Measurements from ENCODE around the gene IARS2. TPM values are rescaled to one million over a fixed set of nuclear protein-coding genes. Genes with fewer than 3 reads are reported as not detected.

Gene IARS2
- total RNA-seq, 4 donors from 2014 or later, result 62.3 to 87.6 (median 79.2) TPM

DNA sequence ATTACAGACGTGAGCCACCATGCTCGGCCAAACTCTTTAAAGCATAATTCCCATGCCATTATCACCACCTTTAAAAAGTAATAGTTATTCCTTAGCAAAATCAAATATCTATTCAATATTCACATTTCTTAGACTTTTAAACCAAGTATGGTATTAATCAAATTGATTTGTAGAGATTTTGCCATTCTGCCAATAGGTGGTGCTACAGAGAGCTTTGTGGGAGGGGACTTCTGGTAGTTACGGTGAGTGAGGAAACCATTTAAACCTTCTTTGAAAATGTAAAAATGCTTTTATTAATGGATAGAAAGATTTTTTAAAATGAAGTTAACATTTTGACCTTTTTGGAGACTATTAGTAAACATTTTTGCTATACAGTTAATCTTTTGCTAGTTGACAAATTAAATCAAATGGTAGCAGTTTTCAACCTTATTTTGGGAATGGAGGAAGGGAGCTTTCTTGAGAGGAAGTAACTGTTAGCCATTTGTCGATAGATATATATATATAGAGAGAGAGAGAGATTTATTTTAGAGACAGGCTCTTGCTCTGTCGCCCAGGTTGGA lies 19.3 kb downstream of the IARS2 start:
- TF ChIP-seq POLR2A (IDR thresholded peaks at IDR 0.05), result no peak
- TF ChIP-seq, protein P1, sequence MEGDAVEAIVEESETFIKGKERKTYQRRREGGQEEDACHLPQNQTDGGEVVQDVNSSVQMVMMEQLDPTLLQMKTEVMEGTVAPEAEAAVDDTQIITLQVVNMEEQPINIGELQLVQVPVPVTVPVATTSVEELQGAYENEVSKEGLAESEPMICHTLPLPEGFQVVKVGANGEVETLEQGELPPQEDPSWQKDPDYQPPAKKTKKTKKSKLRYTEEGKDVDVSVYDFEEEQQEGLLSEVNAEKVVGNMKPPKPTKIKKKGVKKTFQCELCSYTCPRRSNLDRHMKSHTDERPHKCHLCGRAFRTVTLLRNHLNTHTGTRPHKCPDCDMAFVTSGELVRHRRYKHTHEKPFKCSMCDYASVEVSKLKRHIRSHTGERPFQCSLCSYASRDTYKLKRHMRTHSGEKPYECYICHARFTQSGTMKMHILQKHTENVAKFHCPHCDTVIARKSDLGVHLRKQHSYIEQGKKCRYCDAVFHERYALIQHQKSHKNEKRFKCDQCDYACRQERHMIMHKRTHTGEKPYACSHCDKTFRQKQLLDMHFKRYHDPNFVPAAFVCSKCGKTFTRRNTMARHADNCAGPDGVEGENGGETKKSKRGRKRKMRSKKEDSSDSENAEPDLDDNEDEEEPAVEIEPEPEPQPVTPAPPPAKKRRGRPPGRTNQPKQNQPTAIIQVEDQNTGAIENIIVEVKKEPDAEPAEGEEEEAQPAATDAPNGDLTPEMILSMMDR (IDR thresholded peaks at IDR 0.05), result no peak
- no peak overlapping the region for H3K4me3 ChIP-seq (ENCODE audit: low read depth, poor library complexity, severe bottlenecking)
- WGBS, 2 donors, result 71 to 84% methylated on average over 5 of the region's 5 CpGs
- intact Hi-C loops (cut with DNase I; ENCODE audit: low total_unique reads), result no loop called here
- DNase-seq (ENCODE audit: low spot score in 2 of 2), result no peak

DNA sequence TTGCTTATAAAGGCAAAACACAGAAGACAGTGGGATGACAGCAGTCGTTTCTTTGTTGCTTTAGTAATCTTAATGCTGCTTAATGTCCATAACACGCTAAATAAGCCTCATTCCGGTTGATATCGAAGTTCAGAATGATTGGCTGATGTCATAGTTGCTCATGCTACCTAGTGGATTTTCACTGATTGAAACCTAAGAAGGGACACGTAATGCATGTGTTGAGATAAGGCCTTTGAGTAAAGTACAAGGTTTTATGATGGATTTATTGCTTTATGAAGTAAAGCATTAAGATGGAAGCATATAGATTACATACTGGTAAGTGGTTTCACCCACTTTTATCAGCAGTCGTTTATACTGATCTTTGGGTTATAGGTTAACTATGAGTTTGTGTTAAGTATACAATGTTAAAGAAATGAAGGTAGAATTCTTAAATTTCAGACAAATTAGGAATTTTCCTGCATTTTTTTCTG lies 25.1 kb downstream of the IARS2 start:
- 86 to 90% methylated on average over 6 of the region's 6 CpGs for WGBS, 2 donors
- no peak for TF ChIP-seq POLR2A (IDR thresholded peaks at IDR 0.05)
- TF ChIP-seq, protein P1 (IDR thresholded peaks at IDR 0.05), result no peak
- intact Hi-C loops (cut with DNase I; ENCODE audit: low total_unique reads), result no loop called here
- DNase-seq (ENCODE audit: low spot score in 2 of 2), result no peak
- no peak overlapping the region for H3K4me3 ChIP-seq (ENCODE audit: low read depth, poor library complexity, severe bottlenecking)

DNA sequence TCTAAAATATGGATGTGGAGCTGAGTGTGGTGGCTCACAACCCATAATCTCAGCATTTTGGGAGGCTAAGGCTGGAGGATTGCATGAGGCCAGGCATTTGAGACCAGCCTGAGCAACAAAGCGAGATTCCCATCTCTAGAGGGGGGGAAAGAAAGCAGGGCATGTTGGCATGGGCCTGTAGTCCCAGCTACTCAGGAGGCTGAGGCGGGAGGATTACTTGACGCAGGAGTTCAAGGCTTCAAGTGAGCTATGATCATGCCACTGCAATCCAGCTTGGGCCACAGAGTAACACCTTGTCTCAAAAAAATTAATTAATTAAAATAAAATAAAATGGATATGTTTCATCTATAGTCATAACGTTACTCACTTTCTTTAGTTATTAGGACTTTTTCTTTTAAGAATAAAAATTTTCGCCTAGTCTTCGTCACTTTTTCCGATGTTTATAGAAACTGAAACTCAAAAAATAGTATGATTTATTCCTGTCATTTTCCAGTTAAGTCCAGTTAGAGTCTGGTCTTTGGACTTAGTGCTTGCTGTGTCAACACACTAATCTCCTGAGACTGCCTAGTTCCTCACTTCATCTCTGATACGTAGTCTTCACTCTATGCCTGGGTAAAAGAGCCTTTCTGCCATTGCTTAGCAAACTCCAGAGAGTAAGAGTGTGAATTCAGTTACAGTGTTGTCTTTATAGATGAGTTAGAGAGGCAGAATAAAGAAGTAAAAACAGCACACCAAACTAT lies 28.0 kb downstream of the IARS2 start:
- intact Hi-C loops (cut with DNase I; ENCODE audit: low total_unique reads), result no loop called here
- no peak overlapping the region for H3K4me3 ChIP-seq (ENCODE audit: low read depth, poor library complexity, severe bottlenecking)
- WGBS, 2 donors, result 88 to 91% methylated on average over 8 of the region's 8 CpGs
- no peak for DNase-seq (ENCODE audit: low spot score in 2 of 2)
- no peak for TF ChIP-seq POLR2A (IDR thresholded peaks at IDR 0.05)
- TF ChIP-seq, protein P1 (IDR thresholded peaks at IDR 0.05), result no peak

DNA sequence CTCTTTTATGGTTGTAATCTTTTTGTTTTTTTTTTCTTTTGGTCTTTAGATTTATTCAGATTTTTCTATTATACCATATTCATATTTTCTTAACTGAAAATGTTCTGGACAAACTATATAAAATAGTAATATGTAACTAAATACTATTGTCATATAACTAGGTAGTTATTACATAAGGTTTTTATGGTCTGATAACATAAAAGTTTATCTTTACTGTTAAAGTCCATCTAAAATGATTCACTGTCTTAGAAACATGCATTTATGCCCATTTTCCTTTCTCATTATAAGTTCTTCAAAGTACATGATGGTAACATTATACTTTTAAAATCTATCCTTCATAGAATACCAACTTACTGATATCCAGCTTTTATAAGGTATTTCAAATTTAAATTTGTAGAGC lies 29.1 kb downstream of the IARS2 start:
- DNase-seq (ENCODE audit: low spot score in 2 of 2), result no peak
- TF ChIP-seq, protein P1 (IDR thresholded peaks at IDR 0.05), result no peak
- TF ChIP-seq POLR2A (IDR thresholded peaks at IDR 0.05), result no peak
- no peak overlapping the region for H3K4me3 ChIP-seq (ENCODE audit: low read depth, poor library complexity, severe bottlenecking)
- intact Hi-C loops (cut with DNase I; ENCODE audit: low total_unique reads), result no loop called here

DNA sequence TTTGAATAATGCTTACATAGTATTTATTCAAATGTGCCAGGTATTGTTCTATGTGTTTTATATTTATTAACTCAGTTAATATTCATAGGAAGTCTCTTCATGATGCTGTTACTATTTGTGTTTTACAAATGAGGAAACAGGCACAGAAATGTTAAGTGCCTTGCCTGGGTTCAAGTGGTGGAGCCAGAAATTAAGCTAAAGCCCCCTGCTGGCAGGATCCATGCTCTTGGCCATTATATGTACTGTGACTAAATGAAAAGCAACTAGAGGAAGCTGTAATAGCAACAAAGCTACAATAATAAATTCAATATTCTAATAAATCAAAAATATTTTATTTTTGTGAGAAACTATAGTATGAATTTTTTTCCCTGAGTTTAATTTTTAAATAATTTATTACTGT lies 30.0 kb downstream of the IARS2 start:
- intact Hi-C loops (cut with DNase I; ENCODE audit: low total_unique reads), result no loop called here
- no peak overlapping the region for H3K4me3 ChIP-seq (ENCODE audit: low read depth, poor library complexity, severe bottlenecking)
- DNase-seq (ENCODE audit: low spot score in 2 of 2), result no peak
- TF ChIP-seq, protein P1 (IDR thresholded peaks at IDR 0.05), result no peak
- TF ChIP-seq POLR2A (IDR thresholded peaks at IDR 0.05), result no peak
